ENCODE data around the gene ZMPSTE24. TPM values are rescaled to one million over a fixed set of nuclear protein-coding genes. Genes with fewer than 3 reads are reported as not detected.

The ZMPSTE24 gene
- total and polyA plus RNA-seq, 2 of the 4 experiments (the other 2 are of a cell fraction) = 21.0 to 28.9 TPM

- H4K8ac ChIP-seq (ENCODE audit: low read depth in 2 of 2, low read length in 2 of 2) = no peak overlapping the region
- H2BK120ac ChIP-seq (ENCODE audit: low read depth, low read length) = no peak overlapping the region
- no peak overlapping the region for H3K18ac ChIP-seq (ENCODE audit: low read depth, low read length)
- no peak overlapping the region for H3K4ac ChIP-seq (ENCODE audit: low read depth, low read length)
- 67% methylated on average over 1 of the region's 2 CpGs; no CpG with 5 or more reads in 1 of the 2 experiments for WGBS, 2 experiments (ENCODE audit: extremely low coverage in 2 of 2, insufficient read length in 1 of 2)
- no peaks in the 10 kb centered on the region for H3K36me3 ChIP-seq (ENCODE audit: control insufficient read depth, insufficient read depth, low read length)
- in situ Hi-C loops (cut with MboI; ENCODE audit: low sequenced_read_pairs) (no loop called here), intact Hi-C loops (cut with micrococcal nuclease) (no loop called here), dilution Hi-C loops (cut with HindIII; ENCODE audit: low sequenced_read_pairs, unreplicated experiment) (no loop called here)
- no peak overlapping the region for H2BK5ac ChIP-seq (ENCODE audit: low read depth, low read length, poor library complexity, severe bottlenecking)
- H3K56ac ChIP-seq (ENCODE audit: extremely low read depth, insufficient read depth, low read length) = no peak overlapping the region
- no peak overlapping the region for H2AFZ ChIP-seq (replicated peaks; ENCODE audit: low read length, poor library complexity)
- H3K9me1 ChIP-seq (ENCODE audit: insufficient read depth, low read length) = no peaks in the 10 kb centered on the region; the same call in 1 of the 2 replicates
- DNase-seq = no peak
- H3K4me3 ChIP-seq (ENCODE audit: insufficient read depth, low read depth, low read length) = no peak overlapping the region
- no peak overlapping the region for H4K91ac ChIP-seq (ENCODE audit: insufficient read depth, low read depth, low read length)
- BruUV-seq (replicated peaks) = no TSS peak
- H2BK20ac ChIP-seq (ENCODE audit: low read depth, low read length) = no peak overlapping the region
- no peak overlapping the region for H2AK5ac ChIP-seq (ENCODE audit: low read depth, low read length)
- no peak overlapping the region for H2BK15ac ChIP-seq (ENCODE audit: low read depth, low read length)
- ChIA-PET POLR2A (ENCODE audit: unreplicated experiment) (interaction anchor here (0.6 kb wide), 1 partner anchor 228 kb away, joined by 3 read pairs; no protein-coding TSS in a partner anchor), CTCF (interaction anchor here (1.0 kb wide), 1 partner anchor 156 kb away, joined by 3 read pairs; no protein-coding TSS in a partner anchor)
- H3K4me2 ChIP-seq (ENCODE audit: low read depth, low read length) = no peak overlapping the region
- H4K5ac ChIP-seq (ENCODE audit: low read depth, low read length) = no peak overlapping the region
- no peak overlapping the region for H3K14ac ChIP-seq (replicated peaks; ENCODE audit: low read depth, low read length)
- no peaks in the 10 kb centered on the region for H3K79me1 ChIP-seq (ENCODE audit: low read depth in 1 of 2, low read length in 2 of 2)
- no peaks in the 10 kb centered on the region for H3K9me3 ChIP-seq (ENCODE audit: control insufficient read depth, insufficient read depth, low read length)
- no peak overlapping the region for H3K23ac ChIP-seq (ENCODE audit: low read depth, low read length)
- no peaks in the 10 kb centered on the region for H4K20me1 ChIP-seq (ENCODE audit: insufficient read depth, low read length)
- H3K9ac ChIP-seq (ENCODE audit: low read depth, low read length) = no peak overlapping the region
- H3K4me1 ChIP-seq (ENCODE audit: control insufficient read depth, insufficient read depth, low read length) = no peaks in the 10 kb centered on the region
- H3K27me3 ChIP-seq (ENCODE audit: control insufficient read depth, insufficient read depth, low read length) = no peaks in the 10 kb centered on the region; the same call in 1 of the 2 replicates
- TF ChIP-seq RAD21 (IDR thresholded peaks at IDR 0.05; ENCODE audit: low read length) = no peak
- no peak for TF ChIP-seq CTCF (conservative IDR thresholded peaks at IDR 0.05; ENCODE audit: low read depth, low read length)
- TF ChIP-seq USF2 (IDR thresholded peaks at IDR 0.05; ENCODE audit: low read depth, low read length) = no peak
- TF ChIP-seq FOS (IDR thresholded peaks at IDR 0.05; ENCODE audit: low read depth, low read length) = no peak
- no peak for TF ChIP-seq CEBPB (IDR thresholded peaks at IDR 0.05; ENCODE audit: low read depth, low read length)
- no peak for TF ChIP-seq MAFK (IDR thresholded peaks at IDR 0.05; ENCODE audit: low read depth, low read length)
- no peak for TF ChIP-seq MAZ (IDR thresholded peaks at IDR 0.05; ENCODE audit: borderline replicate concordance, low read depth, low read length)
- no peak for TF ChIP-seq MXI1 (IDR thresholded peaks at IDR 0.05; ENCODE audit: borderline replicate concordance, low read depth, low read length)
- no peak for TF ChIP-seq BHLHE40 (IDR thresholded peaks at IDR 0.05; ENCODE audit: low read depth, low read length)
- TF ChIP-seq NFE2L2 (IDR thresholded peaks at IDR 0.05; ENCODE audit: low read depth, low read length) = no peak
- TF ChIP-seq SMC3 (IDR thresholded peaks at IDR 0.05; ENCODE audit: low read depth, low read length) = no peak
- TF ChIP-seq RFX5 (IDR thresholded peaks at IDR 0.05; ENCODE audit: low read depth, low read length) = no peak
- no peak for TF ChIP-seq CHD1 (IDR thresholded peaks at IDR 0.05; ENCODE audit: low read depth, low read length)
- TF ChIP-seq RCOR1 (IDR thresholded peaks at IDR 0.05; ENCODE audit: insufficient replicate concordance, low read length) = no peak
- no peak for TF ChIP-seq POLR2A (IDR thresholded peaks at IDR 0.05; ENCODE audit: low read depth, low read length)
- no peak for TF ChIP-seq ELK1 (IDR thresholded peaks at IDR 0.05; ENCODE audit: borderline replicate concordance, low read depth, low read length)
- H3K27ac ChIP-seq (ENCODE audit: insufficient read depth, low read length) = no peak overlapping the region
- H2AK9ac ChIP-seq (replicated peaks; ENCODE audit: low read depth, low read length, poor library complexity) = no peak overlapping the region
- no peak for ATAC-seq (ENCODE audit: low read depth)
Measured at GRCh38 chr1:40305871-40306270, 47.8 kb downstream of the ZMPSTE24 start.
